Measurements from ENCODE around the gene TCERG1L. TPM values are rescaled to one million over a fixed set of nuclear protein-coding genes. Genes with fewer than 3 reads are reported as not detected.

TCERG1L gene
- total RNA-seq, 1 donor from 2014 or later: 0.08 TPM

GRCh38 chr10:131316321-131317075, 5.0 kb upstream of the TCERG1L start:
- no peak for DNase-seq (ENCODE audit: low spot score)
- no peak for ATAC-seq

GRCh38 chr10:131315344-131315743, 3.8 kb upstream of the TCERG1L start:
- no peak for ATAC-seq
- no peak for DNase-seq (ENCODE audit: low spot score)

DNA sequence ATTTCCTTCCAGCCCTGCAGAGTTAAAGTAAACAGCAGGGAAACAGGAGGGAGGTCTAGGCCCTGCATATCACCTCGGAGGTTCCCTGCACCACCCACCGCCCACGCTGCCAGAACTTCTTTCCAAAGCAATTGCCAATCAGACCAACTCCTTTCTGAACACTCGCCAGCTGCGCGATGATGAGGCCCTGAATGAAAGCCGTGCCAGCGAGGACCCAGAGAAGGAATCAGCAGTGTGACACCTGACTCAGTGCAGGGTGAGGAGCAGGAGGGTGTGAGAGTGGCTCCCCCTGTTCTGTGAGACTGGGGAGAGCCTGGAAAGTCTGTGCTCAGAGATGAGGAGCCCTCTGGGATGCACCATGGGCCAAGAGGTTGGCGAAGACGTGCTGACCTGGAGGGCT, 3.3 kb upstream of the TCERG1L start:
- ATAC-seq (no peak), DNase-seq (ENCODE audit: low spot score) (no peak)

- DNase-seq (ENCODE audit: low spot score) (no peak), ATAC-seq (no peak)
Measured at GRCh38 chr10:131314148-131314547, 2.6 kb upstream of the TCERG1L start.

DNA sequence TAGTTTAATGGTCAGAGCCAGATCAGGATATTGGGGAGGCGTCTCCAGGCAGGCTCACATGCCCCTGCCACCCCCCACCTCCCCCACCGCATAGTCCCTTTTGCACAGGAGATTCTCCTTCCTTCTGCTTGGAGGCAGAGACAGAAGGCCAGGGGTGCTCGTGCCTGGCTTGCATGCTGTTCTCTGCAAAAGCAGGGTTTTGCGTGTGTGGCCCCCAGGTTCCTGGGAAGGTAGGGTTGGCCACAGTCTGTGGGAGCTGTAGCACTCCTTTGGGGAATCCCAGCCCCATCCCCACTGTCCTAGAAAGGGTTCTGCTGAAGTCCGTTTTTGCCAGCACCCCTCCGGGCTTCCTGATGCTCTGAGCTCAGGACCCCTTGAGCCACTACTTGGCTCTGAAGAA, 1.9 kb upstream of the TCERG1L start:
- no peak for DNase-seq (ENCODE audit: low spot score)

DNA sequence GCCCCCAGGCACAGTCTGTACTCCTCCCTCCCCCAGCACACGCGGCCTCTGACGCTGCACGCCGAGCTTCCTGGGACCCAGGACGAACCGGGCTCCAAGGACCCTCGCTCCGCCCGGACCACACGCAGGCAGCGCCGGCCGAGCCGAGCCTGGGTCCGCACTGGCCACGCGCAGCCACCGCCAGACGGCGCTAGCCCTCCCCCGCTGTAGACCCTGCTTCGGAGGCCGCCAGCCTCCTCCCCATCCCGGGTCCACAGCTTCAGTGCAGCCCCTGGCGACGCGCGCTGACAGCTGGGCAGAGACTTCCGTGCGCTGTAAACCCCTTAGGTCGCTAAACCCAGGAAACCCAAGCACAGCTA, 936 bp upstream of the TCERG1L start:
- DNase-seq (ENCODE audit: low spot score): no peak
- ATAC-seq: peak; percentile 22

More for the DNA sequence above, 1.9 kb upstream of the TCERG1L start:
- ATAC-seq: no peak

- DNase-seq (ENCODE audit: low spot score) (no peak), ATAC-seq (no peak)
Measured at GRCh38 chr10:131311402-131311660, 190 bp downstream of the TCERG1L start.

DNA sequence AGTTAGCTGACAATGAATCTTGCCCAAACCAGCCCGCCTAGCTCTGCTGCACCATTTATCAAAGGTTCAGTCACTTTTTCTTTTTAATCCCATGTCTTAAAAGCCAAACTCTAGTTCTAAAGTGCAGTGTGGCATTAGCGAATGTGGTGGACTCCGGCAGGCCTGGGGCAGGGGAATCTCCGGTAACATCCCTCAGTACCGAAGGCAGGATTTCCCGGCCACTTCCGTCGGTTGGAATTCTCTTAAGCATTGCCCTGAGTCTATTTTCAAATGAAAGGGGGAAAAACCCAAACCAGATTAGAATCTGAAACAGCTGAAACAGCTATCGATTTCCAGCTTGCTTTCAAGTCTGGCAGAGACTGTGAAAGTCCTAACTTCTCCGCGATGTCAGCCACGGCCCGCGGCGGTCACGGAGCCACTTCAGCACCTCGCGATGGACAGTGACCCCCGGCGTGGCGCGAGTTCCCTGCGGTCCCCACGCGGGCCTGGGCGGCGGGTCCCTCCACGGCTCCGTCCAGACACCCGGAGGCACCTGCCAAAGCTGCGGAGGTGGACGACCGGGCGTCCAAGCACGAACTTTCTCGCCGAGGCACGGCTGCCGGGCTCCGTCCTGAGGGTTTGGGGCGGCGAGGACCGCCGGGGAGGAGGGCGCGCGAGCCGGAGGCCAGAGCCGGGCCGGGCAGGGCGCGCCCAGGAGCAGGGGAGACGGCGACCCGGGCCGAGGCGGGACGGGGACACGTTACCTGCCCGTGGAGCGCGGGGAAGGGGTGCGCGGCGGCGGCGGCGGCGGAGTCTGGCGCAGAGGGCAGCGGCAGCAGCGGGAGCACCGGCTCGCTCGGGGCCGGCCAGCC, 745 bp downstream of the TCERG1L start:
- DNase-seq (ENCODE audit: low spot score) (no peak), ATAC-seq (peak; percentile 68)

GRCh38 chr10:131310142-131310541, 1.4 kb downstream of the TCERG1L start:
- DNase-seq (ENCODE audit: low spot score) (no peak), ATAC-seq (no peak)

- no peak for DNase-seq (ENCODE audit: low spot score)
- no peak for ATAC-seq
Measured at GRCh38 chr10:131300508-131300907, 11.0 kb downstream of the TCERG1L start.

DNA sequence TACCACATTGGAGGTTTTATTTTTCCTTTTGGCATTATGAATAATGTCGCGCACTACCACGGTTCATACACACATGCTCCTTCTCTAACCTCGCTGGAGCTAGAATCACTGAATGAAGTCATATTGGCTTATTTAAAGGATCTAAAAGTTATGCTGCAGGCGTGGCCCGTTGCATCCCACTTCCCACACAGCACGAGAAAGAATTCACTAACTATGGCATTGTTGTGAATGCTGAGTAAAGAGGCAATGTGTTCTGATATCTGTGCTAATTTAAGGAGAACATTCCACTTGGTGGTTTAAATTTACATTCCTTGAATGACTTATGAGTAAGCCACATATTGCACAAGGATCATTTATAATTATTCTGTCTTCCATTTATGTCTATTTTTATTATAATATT, 20.7 kb downstream of the TCERG1L start:
- DNase-seq (ENCODE audit: low spot score) (no peak), ATAC-seq (no peak)

GRCh38 chr10:131288648-131289047, 22.9 kb downstream of the TCERG1L start:
- ATAC-seq: no peak
- no peak for DNase-seq (ENCODE audit: low spot score)

- no peak for ATAC-seq
- DNase-seq (ENCODE audit: low spot score): no peak
Measured at GRCh38 chr10:131282961-131283360, 28.6 kb downstream of the TCERG1L start.

- DNase-seq (ENCODE audit: low spot score) (no peak), ATAC-seq (no peak)
Measured at GRCh38 chr10:131280101-131280500, 31.4 kb downstream of the TCERG1L start.

GRCh38 chr10:131279516-131279915, 32.0 kb downstream of the TCERG1L start:
- no peak for ATAC-seq
- DNase-seq (ENCODE audit: low spot score): no peak

GRCh38 chr10:131277969-131278368, 33.6 kb downstream of the TCERG1L start:
- ATAC-seq: no peak
- no peak for DNase-seq (ENCODE audit: low spot score)

DNA sequence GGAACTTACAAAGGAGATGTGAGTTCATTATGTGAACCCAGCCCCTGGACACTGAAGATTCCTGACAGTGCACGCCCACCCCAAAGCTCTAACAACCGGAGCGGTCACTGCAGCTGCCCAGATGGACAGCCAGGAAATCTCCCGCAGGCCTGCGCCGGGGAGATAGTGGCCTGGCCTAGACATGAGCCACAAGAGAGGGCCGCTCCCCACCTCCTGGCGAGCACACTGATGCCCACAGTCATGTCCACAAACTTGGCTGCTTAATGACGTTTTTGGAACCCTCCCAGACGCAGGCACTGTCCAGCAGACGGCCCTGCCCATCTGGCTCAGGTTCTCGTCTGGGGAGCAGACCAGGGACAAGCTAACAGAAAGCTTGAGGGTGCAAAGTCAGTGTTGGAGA, 34.2 kb downstream of the TCERG1L start:
- DNase-seq (ENCODE audit: low spot score) (no peak), ATAC-seq (no peak)

- DNase-seq (ENCODE audit: low spot score): no peak
- ATAC-seq: no peak
Measured at GRCh38 chr10:131275691-131276090, 35.8 kb downstream of the TCERG1L start.

DNA sequence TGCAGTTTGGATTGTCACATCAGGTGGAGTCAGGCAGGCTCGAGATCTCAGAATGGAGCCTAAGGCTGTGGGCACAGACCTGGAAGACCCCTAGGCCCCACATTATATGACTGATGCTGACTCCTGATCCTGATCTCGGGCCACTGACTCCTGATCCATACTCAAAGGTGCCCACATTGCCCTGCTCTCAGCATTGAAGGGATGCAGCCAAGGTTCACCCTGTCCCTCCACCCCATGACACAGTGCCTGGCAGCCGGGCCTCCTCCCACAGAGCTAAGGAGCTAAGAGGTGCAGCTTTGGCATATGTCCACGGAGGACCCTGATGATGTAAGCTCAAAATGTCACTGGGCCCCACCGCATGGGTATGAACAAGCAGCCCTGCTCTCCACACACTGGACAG, 36.6 kb downstream of the TCERG1L start:
- no peak for DNase-seq (ENCODE audit: low spot score)
- no peak for ATAC-seq

- DNase-seq (ENCODE audit: low spot score) (no peak), ATAC-seq (no peak)
Measured at GRCh38 chr10:131274133-131274880, 37.2 kb downstream of the TCERG1L start.

- ATAC-seq: no peak
- DNase-seq (ENCODE audit: low spot score): no peak
Measured at GRCh38 chr10:131273476-131273875, 38.0 kb downstream of the TCERG1L start.

DNA sequence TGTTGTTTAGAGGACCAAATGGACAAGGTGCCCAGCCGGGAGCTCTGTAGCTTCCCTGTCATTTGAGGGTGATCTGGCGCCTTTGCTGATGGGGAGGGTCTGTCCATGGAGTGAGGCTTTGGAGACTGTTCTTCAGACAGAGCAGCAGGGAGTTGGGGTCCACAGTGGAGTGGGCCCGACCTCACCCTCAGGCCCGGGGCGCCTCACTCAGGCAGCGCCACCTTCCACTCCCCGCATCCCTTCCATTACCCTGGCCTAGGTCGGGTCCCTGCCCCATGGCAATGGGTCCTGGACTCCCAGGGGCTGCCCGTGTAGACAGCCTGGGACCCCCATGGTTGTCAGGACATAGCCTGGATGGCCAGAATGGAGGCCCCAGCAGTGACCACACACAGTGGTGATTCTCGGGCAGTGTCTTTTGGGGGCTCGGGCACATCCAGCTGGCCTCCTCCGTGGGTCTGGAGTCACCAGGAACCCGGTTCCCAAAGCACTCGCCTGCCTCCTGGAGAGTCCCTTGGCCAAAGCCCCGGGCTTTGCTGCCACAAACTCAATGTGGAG, 38.5 kb downstream of the TCERG1L start:
- ATAC-seq (no peak), DNase-seq (ENCODE audit: low spot score) (no peak)

Data from left lobe of liver (tissue), 2 donors.